ENCODE results near the gene TUT7.
"Not testable (repeated sequence)": the region's sequence is repeated elsewhere in the genome, so short reads cannot be mapped to it uniquely, and the experiment has no call there.

TUT7 gene, protein sequence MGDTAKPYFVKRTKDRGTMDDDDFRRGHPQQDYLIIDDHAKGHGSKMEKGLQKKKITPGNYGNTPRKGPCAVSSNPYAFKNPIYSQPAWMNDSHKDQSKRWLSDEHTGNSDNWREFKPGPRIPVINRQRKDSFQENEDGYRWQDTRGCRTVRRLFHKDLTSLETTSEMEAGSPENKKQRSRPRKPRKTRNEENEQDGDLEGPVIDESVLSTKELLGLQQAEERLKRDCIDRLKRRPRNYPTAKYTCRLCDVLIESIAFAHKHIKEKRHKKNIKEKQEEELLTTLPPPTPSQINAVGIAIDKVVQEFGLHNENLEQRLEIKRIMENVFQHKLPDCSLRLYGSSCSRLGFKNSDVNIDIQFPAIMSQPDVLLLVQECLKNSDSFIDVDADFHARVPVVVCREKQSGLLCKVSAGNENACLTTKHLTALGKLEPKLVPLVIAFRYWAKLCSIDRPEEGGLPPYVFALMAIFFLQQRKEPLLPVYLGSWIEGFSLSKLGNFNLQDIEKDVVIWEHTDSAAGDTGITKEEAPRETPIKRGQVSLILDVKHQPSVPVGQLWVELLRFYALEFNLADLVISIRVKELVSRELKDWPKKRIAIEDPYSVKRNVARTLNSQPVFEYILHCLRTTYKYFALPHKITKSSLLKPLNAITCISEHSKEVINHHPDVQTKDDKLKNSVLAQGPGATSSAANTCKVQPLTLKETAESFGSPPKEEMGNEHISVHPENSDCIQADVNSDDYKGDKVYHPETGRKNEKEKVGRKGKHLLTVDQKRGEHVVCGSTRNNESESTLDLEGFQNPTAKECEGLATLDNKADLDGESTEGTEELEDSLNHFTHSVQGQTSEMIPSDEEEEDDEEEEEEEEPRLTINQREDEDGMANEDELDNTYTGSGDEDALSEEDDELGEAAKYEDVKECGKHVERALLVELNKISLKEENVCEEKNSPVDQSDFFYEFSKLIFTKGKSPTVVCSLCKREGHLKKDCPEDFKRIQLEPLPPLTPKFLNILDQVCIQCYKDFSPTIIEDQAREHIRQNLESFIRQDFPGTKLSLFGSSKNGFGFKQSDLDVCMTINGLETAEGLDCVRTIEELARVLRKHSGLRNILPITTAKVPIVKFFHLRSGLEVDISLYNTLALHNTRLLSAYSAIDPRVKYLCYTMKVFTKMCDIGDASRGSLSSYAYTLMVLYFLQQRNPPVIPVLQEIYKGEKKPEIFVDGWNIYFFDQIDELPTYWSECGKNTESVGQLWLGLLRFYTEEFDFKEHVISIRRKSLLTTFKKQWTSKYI (N-terminal part only)

DNA sequence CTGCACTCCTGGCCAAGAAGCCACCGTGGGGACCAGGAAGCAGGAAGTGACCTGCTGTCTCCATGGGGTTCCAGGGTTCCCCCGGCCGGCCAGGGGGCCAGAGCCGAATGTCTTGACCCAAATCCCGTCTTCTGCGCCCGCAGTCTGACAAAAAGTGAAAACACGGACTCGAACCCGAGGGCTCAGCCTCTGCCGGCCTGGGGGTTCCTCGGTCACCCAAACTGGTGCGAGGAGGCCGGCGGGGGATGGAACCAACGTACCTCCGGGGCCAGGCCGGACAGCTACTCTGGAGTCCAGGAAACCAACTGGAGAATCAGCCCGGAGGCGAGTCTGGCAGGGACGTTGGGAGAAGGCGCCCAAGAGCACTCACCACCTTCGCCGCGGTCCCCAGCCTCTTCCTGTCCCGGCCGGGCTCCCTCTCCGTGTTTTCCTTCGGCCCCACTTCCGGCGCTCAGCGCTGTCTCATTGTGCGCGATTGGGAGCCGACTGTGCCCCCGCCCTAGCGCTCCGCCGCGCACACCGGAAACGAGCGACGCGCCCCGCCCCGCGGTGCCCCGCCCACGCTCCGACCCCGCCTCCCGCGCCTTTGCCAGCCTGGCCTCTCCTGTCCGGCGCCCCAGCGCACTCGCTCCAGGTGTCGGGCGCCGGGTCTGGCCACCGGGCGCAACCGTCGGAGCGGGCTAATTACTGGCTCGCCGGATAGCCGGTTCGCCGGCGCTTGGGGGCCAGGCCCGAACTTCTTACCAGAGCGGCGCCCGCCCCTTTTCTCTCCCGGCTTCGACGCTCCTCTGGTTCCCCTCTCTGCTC is at the start of gene TUT7:
Gene TUT7 (minus strand): TSS at position 400 of the 807 bp plus-strand sequence. CDS start 1,211 bp downstream, outside the sequence.
- DNase-seq (ENCODE audit: low spot score) = peak; percentile 93

GRCh38 chr9:86402591-86402990 is 48.4 kb upstream of the TUT7 start:
- no peak for DNase-seq (ENCODE audit: low spot score)

DNA sequence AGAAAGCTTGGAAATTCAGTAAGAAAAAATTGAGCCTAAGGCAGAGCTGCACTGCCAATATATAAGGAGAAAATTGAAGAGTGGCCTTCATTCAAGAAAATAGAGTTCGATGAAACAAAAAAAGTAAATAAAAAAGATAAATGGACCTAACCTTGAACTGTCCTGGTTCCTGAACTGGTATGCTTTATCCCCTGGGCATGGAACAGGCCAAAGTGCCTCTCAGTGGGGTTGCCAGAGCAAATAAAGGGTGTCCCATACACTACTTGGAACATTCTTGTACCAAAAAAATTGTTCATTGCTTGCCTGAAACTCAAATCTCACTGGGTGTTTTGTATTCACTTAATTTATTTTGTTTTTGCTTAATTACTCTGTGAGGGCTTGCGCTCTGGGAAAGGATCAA is 42.2 kb upstream of the TUT7 start:
- DNase-seq (ENCODE audit: low spot score) = no peak

GRCh38 chr9:86390184-86390583 is 36.0 kb upstream of the TUT7 start:
- DNase-seq (ENCODE audit: low spot score) = not testable (repeated sequence)

DNA sequence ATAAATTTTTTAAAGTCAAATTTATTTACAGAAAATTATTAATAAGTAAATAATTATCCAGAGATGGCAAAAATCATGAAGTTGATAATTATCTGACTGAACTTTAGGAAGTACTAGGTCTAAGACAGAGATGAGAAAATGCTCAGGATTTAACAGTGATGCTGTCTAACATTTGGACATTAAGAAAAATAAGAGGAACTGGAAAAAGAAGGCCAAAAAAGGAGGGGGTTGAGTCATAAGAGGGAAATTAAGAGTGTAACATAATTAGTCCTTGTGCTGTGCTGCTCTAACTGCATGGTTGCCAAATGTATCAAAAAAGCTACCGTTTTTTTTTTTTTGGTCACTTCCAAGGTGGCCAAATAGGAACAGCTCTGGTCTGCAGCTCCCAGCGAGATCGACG is 35.4 kb upstream of the TUT7 start:
- DNase-seq (ENCODE audit: low spot score) = no peak

DNA sequence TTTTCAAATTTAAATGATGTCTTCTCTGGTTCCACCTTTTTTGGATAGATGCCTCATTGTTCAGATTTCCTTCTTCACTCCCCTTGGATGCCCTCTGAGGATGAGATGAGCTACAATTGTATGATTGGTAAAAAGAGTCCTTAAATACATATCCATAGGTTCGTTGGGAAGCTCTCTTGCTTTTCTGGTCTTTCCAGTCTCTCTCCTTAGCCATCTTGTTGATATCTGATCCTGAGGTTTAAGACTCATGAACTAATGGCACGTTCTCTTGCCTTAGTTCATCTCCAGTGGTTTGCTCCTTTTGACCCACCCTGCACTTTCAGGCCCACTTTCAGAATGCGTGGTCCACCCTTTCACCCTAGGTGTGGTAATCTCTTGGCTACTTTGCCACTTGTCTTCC is 33.2 kb upstream of the TUT7 start:
- no peak for DNase-seq (ENCODE audit: low spot score)

DNA sequence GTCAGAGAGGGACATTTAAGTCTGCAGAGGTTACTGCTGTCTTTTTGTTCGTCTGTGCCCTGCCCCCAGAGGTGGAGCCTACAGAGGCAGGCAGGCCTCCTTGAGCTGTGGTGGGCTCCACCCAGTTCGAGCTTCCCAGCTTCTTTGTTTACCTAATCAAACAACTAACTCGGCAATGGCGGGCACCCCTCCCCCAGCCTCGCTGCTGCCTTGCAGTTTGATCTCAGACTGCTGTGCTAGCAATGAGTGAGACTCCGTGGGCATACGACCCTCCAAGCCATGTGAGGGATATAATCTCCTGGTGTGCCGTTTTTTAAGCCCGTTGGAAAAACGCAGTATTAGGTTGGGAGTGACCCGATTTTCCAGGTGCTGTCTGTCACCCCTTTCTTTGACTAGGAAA is 28.8 kb upstream of the TUT7 start:
- DNase-seq (ENCODE audit: low spot score) = not testable (repeated sequence)

- no peak for DNase-seq (ENCODE audit: low spot score)
Observed at GRCh38 chr9:86376016-86376415, 21.8 kb upstream of the TUT7 start.

DNA sequence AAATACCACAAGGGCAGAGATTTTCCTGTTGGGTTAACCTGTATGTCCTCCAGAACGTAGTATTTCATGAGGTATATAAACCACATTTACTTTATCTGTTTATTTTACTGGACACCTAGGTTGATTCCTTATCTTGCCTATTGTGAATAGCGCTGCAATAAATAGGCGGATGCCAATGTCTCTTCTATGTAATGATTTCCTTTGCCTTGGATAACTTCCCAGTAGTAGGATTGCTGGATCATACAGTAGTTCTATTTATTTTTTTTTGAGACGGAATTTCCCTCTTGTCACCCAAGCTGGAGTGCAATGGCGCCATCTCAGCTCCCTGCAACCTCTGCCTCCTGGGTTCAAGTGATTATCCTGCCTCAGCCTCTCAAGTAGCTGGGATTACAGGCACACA is 15.6 kb upstream of the TUT7 start:
- no peak for DNase-seq (ENCODE audit: low spot score)

DNA sequence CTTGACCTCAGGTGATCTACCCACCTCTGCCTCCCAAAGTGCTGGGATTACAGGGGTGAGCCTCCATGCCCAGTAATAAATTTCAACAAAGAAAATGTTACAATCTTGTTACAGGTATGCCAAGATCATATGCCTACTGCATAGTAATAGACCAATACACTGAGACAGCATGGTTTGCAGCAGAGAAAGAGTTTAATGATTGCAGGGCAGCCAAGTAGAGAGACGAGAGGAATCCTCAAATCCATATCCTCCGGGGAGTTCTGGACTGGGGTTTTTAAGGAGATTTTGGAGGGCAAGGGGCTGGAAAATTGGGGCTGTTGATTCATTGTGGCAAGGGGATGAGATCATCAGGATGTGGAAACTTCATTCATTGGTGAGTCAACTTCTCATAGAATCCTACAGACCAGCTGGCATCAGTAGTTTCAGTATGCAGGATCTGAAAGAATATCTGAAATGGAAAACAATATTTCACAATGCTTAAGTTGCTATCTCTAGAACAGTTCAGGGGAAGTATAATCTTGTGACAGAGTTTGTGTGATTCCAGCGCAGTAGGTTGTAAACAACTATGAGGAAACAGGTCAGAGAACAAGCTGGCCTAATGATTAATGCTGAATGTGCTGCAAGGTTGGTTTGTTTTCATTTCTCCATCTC is 14.8 kb upstream of the TUT7 start:
- DNase-seq (ENCODE audit: low spot score) = no peak

DNA sequence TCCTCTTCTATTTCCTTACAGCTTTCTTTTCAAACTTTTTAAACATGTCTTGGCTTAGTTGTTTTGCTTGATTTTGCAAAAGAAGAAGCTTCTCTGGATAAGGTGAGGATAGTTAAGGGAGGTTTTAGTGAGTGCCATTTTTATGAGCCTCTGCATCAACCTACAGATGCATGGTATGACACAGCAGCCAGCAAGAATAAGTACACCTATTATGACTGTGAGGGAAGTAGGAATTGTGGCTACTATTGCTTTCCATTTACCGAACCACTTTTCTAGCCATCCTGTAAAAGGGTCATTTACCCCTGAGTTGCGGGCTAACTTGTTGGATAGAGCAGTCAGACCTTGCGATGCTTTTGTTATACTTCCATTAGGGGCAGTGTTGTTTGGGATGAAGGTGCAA is 7.0 kb upstream of the TUT7 start:
- no peak for DNase-seq (ENCODE audit: low spot score)

- no peak for DNase-seq (ENCODE audit: low spot score)
Observed at GRCh38 chr9:86359151-86359879, 5.1 kb upstream of the TUT7 start.

GRCh38 chr9:86356871-86357866 is 3.0 kb upstream of the TUT7 start:
- no peak for DNase-seq (ENCODE audit: low spot score)

DNA sequence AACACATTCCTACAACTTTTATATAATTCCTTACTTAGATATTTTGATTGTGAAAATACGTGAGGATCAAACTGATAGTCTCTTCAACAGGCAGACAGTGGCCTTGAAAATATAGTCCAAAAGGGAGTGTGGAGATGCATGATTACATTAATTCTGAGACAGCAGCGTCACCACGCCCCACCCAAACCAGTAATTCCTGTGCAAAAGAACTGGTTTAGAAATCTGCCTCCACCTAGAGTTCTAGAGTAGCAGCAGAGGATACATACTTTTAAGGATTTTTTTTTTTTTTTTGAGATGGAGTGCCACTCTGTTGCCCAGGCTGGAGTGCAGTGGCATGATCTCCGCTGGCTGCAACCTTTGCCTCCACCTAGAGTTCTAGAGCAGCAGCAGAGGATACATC is 1.6 kb upstream of the TUT7 start:
- no peak for DNase-seq (ENCODE audit: low spot score)

- peak; percentile 44 for DNase-seq (ENCODE audit: low spot score)
Observed at GRCh38 chr9:86354818-86355309, 654 bp upstream of the TUT7 start.

DNA sequence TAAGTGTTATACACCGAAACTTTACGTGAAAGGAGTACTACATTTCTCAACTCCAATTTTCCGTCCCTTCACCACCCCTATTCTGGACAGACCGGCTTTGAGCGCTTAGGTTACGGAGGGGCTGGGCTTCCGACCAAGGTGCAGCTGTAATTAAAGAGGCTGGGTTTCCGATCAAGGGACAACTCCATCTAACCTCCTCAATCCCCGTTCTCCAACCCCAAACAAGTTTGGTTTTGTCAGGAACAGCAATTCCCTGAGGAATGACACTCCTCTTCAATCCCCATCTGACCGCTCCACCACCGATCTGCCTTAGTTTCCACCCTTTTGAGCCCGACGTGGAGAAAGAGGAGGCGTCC is 577 bp downstream of the TUT7 start:
- DNase-seq (ENCODE audit: low spot score) = no peak

GRCh38 chr9:86352440-86353077 is 1.7 kb downstream of the TUT7 start:
- DNase-seq (ENCODE audit: low spot score) = peak; percentile 36

DNA sequence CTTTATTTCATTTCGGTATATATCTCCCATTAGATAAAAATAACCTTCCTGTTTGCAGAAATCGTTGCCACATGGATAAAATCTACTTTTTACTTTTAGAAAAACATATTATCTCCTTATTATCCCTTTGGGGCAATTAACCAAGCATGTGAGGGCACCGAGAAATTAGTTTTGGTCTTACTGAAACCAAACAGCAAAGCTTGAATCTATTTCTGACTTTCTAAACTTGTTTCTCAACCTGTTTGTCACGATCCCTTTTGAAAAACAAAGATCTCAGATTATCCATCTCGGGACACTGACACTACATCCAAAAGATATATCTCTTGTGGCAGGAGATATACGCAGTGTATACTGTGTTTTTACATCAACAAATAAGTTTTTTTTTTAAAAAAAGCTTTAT is 2.3 kb downstream of the TUT7 start:
- DNase-seq (ENCODE audit: low spot score) = no peak
